Measurements from ENCODE around the gene MYO18A.

MYO18A gene

DNA sequence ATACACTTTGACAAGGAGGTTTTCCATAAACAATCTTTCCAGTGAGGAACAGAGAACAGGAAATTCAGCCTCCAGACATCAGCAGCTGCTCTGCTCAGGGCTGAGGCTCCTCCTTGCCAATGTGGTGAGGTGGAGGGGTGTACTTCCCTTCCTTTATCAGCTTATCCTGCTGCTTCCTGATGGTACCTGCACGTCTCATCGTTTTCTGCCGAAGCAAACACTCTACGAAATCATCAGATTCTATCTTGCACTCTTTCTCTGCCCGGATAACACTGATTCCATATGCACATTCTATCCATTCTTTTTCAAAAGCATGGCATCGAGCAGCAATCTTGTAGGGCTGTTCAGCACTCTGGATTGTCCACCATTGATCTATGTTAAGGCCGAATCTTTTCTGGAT lies 159.0 kb downstream of the MYO18A start:
- Mint-ChIP-seq H3K4me1 (peaks cover 11 to 18% of the 10 kb centered on the region in 2 donors), H3K27me3 (peaks cover 47 to 80% of the 10 kb centered on the region in 2 donors), H3K27ac (no peak overlapping the region), H3K36me3 (no peaks in the 10 kb centered on the region), H3K4me3 (no peak overlapping the region), H3K9me3 (no peaks in the 10 kb centered on the region)
- ATAC-seq (replicated peaks) (no peak), DNase-seq (no peak)

All from stimulated activated naive B cell treated with anti-CD40 and anti-IgM and Interleukin-4, amounts not matched to agents 10 μg/mL and 1 μg/mL and 100 μg/mL, for 72 hours (primary cell).